Heart left ventricle (tissue), 16 donors: ENCODE results near the gene CENPP. TPM values are rescaled to one million over a fixed set of nuclear protein-coding genes. Genes with fewer than 3 reads are reported as not detected.

ENCODE experiments used
- ATAC-seq, 4 donors: fragments of 200-7000 bp; cut with Tn5 transposase; one replicate each; pipeline ENCODE4 v1.9.1; 2020 to 2022; ENCODE audit warnings: moderate library complexity in 4 of 4, mild to moderate bottlenecking in 3 of 4, moderate number of reproducible peaks in 1 of 4
- DNase-seq, 5 donors: peaks; one replicate each; pipeline ENCODE4 v3.0.0-alpha.2; 2020
- H3K27ac ChIP-seq, 12 donors: fragments of 200-600 bp; sonication (generic) in 4 of 12; one replicate each; pipeline versions ENCODE4 v1.5.0 to v1.8.0; 2016 to 2022; ENCODE audit warnings: mild to moderate bottlenecking in 2 of 12
- H3K27me3 ChIP-seq, 9 donors: fragments of 200-600 bp; sonication (generic) in 2 of 9; one replicate each; pipeline versions ENCODE4 v1.5.1 to v1.8.0; 2016 to 2022; ENCODE audit warnings: mild to moderate bottlenecking in 3 of 9
- H3K36me3 ChIP-seq, 9 donors: fragments of 200-600 bp; sonication (generic) in 2 of 9; one replicate each; pipeline versions ENCODE4 v1.5.0 to v1.8.0; 2018 to 2022; ENCODE audit warnings: mild to moderate bottlenecking in 2 of 9
- H3K4me1 ChIP-seq, 12 donors: fragments of 200-600 bp; sonication (generic) in 4 of 12; one replicate each; pipeline versions ENCODE4 v1.5.0 to v1.8.0; 2016 to 2022; ENCODE audit warnings: mild to moderate bottlenecking in 3 of 12
- H3K4me3 ChIP-seq, 12 donors: fragments of 200-600 bp; sonication (generic) in 4 of 12; one replicate each; pipeline versions ENCODE4 v1.5.0 to v1.8.0; 2017 to 2022; ENCODE audit warnings: mild to moderate bottlenecking in 9 of 12, moderate library complexity in 4 of 12
- H3K9me3 ChIP-seq, 12 donors: fragments of 200-600 bp; sonication (generic) in 4 of 12; one replicate each; pipeline versions ENCODE4 v1.5.0 to v1.8.0; 2016 to 2022; ENCODE audit warnings: mild to moderate bottlenecking in 1 of 12
- CTCF ChIP-seq, 12 donors: fragments of 200-600 bp; sonication (generic) in 4 of 12; IDR thresholded peaks; one replicate each; pipeline versions ENCODE4 v1.5.0 to v1.8.0; 2018 to 2022; ENCODE audit warnings: antibody characterized with exemption in 12 of 12, mild to moderate bottlenecking in 5 of 12
- POLR2A ChIP-seq, 2 donors: fragments of 450-650 bp; IDR thresholded peaks; one replicate each; pipeline ENCODE4 v1.6.1; 2017; ENCODE audit warnings: antibody characterized with exemption in 2 of 2, mild to moderate bottlenecking in 2 of 2, moderate library complexity in 2 of 2
- whole genome bisulfite sequencing, 4 donors: extraction: QIAGEN DNeasy Blood & Tissue Kit in 2 of 4; methylation state at CpG; one replicate each; pipeline versions ENCODE4 v1.1.5 to v1.1.7; 2013 to 2018; 5-methylcytosine and 5-hydroxymethylcytosine counted together
- intact Hi-C, 10 donors: fragments of 100-400 bp; cut with DNase I; formaldehyde crosslinking; loops; one replicate each; pipeline versions ENCODE4 v1.11.1 to v1.14.2; 2022
- long read RNA-seq, 3 donors: library from polyadenylated mRNA; unstranded; transcript quantifications; one replicate each; pipeline ENCODE4 v2.0.0, GENCODE V29; 2020 to 2021
- polyA plus RNA-seq, 2 donors: library from polyadenylated mRNA; stranded (reverse); fragments of 200-250 nt; gene quantifications; one replicate each; pipeline ENCODE4 v1.2.3, GENCODE V29; 2013
- total RNA-seq, 9 donors: library from RNA; depleted of rRNA in 2 of 9; stranded (reverse); fragments of >200 nt in 2 of 9; fragmentation: NEBNext Ultra II Directional in 3 of 9; extraction: Animal tissue kit (Norgen Biotek cat#: 25700) in 3 of 9; gene quantifications; one replicate each; pipeline versions ENCODE4 v1.1.0 to v1.2.4, GENCODE V29; 2016 to 2023
- donor health status: ischemic (EF 13 %, LVEDD 7.1; RV severe dilation, severe dysfunction).
- donor health status: healthy with polysubstance abuse.
- donor health status: DM: no; HTN: yes; CAD: no.
- donor health status: DM: no; HTN: no; CAD: no.
- donor health status: ischemic (EF 25% LVEDD 6.9; RV normal size, moderate dysfunction).
- donor health status: ischemic (EF 25% LVEDD 5.7; RV mildly dilated, moderate dysfunction).
- donor health status: healthy.
- donor health status: DM: yes; HTN: yes; CAD: no.
- donor health status: ischemic (EF 35%, LVEDD 5.7; RV mildly dilated, moderate dysfunction).
- donor health status: nonischemic (EF 11% LVEDD 7.7; RV severe dilation, severe dysfunction).
- donor health status: DM: yes; HTN: yes; CAD: no.
- donor health status: PGD.
- donor health status: ischemic (EF 29% LVEDD 5.4; RV normal size, mild dysfunction).
- donor health status: nonischemic (EF 23%, LVEDD 6.1; RV moderate dilation, normal function).

The CENPP gene
- total RNA-seq: 1 to 10 TPM; 1.2 to 5.8 (median 3.1) TPM
- 1 to 10 TPM; 1.1 to 1.6 TPM for polyA plus RNA-seq
- long read RNA-seq, donor 1: 0 reads
- long read RNA-seq, donor 2, partial matches to known transcripts: 0 of 2 reads
- long read RNA-seq, donor 2, other reads (novel, unspliced or antisense): 2 of 2 reads
- long read RNA-seq, donor 3: 0 reads

GRCh38 chr9:92325269-92325990, at the start of gene CENPP, which contains the start of gene NOL8:
CENPP (plus strand) TSS chr9:92325953.
NOL8 (minus strand) TSS chr9:92325350; CDS start chr9:92324161, 1,189 bp downstream.
- Histone ChIP-seq H3K27ac (peak within 1 kb of the TSS; percentile 86 to 99 (median 96)), H3K36me3 (peaks cover 0 to 32% (median 28%) of the 10 kb centered on the region in 9 donors), H3K9me3 (no peaks in the 10 kb centered on the region), H3K27me3 (no peaks in the 10 kb centered on the region), H3K4me1 (peaks cover 0 to 31% (median 16%) of the 10 kb centered on the region in 12 donors), H3K4me3 (peak within 1 kb of the TSS; percentile 53 to 90 (median 80))
- TF ChIP-seq POLR2A (IDR thresholded peaks at IDR 0.05): no peak
- no peak for TF ChIP-seq CTCF (IDR thresholded peaks at IDR 0.05)
- DNase-seq (peak; percentile 86 to 91 (median 87)), ATAC-seq (peak; percentile 98 to 99 (median 98))
- intact Hi-C loops: loop anchor here in 6 of 10 donors (1.0 to 10.0 kb wide), 8 partner anchors 109 to 439 kb away; partner anchors contain the start of genes BICD2 (in 1 of the 6) and IPPK (in 1 of the 6)
- WGBS, 4 donors: 0 to 1% (median 0%) methylated on average over 33 to 55 of the region's 55 CpGs

- peaks cover 0 to 6% (median 0%) of the 10 kb centered on the region in 12 donors for H3K4me1 ChIP-seq
- no peak overlapping the region for H3K4me3 ChIP-seq
- H3K27ac ChIP-seq: no peak overlapping the region
- intact Hi-C loops: no loop called here
- no peak for DNase-seq
- WGBS, 4 donors: 64 to 69% (median 67%) methylated on average over 11 of the region's 11 CpGs
- no peaks in the 10 kb centered on the region for H3K27me3 ChIP-seq
- H3K9me3 ChIP-seq: no peaks in the 10 kb centered on the region
- no peak for TF ChIP-seq POLR2A (IDR thresholded peaks at IDR 0.05)
- TF ChIP-seq CTCF (IDR thresholded peaks at IDR 0.05): no peak
- H3K36me3 ChIP-seq: peaks cover 0 to 100% (median 100%) of the 10 kb centered on the region in 9 donors
- no peak for ATAC-seq
Observed at GRCh38 chr9:92276331-92277032, 49.3 kb upstream of the CENPP start.

- peaks cover 0 to 100% (median 99%) of the 10 kb centered on the region in 9 donors for H3K36me3 ChIP-seq
- no peak overlapping the region for H3K4me3 ChIP-seq
- H3K4me1 ChIP-seq: peaks cover 0 to 6% (median 0%) of the 10 kb centered on the region in 12 donors
- H3K9me3 ChIP-seq: no peaks in the 10 kb centered on the region
- ATAC-seq (no peak), DNase-seq (no peak)
- TF ChIP-seq POLR2A (IDR thresholded peaks at IDR 0.05) (no peak), CTCF (IDR thresholded peaks at IDR 0.05) (no peak)
- H3K27me3 ChIP-seq: no peaks in the 10 kb centered on the region
- 82 to 88% (median 86%) methylated on average over 2 of the region's 2 CpGs for WGBS, 4 donors
- intact Hi-C loops: no loop called here
- no peak overlapping the region for H3K27ac ChIP-seq
Observed at GRCh38 chr9:92278110-92278509, 47.6 kb upstream of the CENPP start.

- TF ChIP-seq CTCF (IDR thresholded peaks at IDR 0.05): no peak
- no peak for TF ChIP-seq POLR2A (IDR thresholded peaks at IDR 0.05)
Observed at GRCh38 chr9:92279302-92279701, 46.5 kb upstream of the CENPP start.

More at GRCh38 chr9:92279302-92279701, 46.5 kb upstream of the CENPP start:
- Histone ChIP-seq H3K4me3 (no peak overlapping the region), H3K9me3 (no peaks in the 10 kb centered on the region), H3K27ac (no peak overlapping the region), H3K27me3 (no peaks in the 10 kb centered on the region), H3K4me1 (peaks cover 0 to 6% (median 0%) of the 10 kb centered on the region in 12 donors), H3K36me3 (peaks cover 0 to 100% (median 99%) of the 10 kb centered on the region in 9 donors)
- no peak for ATAC-seq
- 91 to 96% (median 96%) methylated on average over 1 of the region's 1 CpG for WGBS, 4 donors
- intact Hi-C loops: no loop called here
- no peak for DNase-seq
